NCI-H2196 treated with DMSO at 0.1 percent for 48 hours (cell line): ENCODE results near the gene ACKR2.
"Not testable (repeated sequence)": the region's sequence is repeated elsewhere in the genome, so short reads cannot be mapped to it uniquely, and the experiment has no call there.

Experiments used
- DNase-seq: peaks from one replicate; lab custom pipeline; 2025; ENCODE audit not compliant: unreplicated experiment; lab: John Stamatoyannopoulos, UW

Gene ACKR2

DNA sequence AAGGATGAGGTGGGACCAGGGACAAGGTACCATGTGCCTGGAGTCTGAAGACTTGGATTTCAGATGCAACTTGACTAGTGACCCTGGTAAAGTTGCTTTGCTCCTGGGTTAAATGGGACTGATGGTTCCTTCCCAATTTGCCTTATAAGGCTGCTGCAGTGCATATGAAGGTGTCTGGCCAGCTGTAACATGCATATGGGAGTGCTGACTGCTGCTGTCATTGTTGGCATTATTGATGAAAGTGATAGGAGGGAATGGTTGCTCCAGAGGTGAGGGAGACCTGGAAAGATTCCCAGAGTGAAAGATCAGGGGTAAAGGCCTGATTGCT, 45.9 kb downstream of the ACKR2 start:
- no peak for DNase-seq

- DNase-seq, result no peak
Observed at GRCh38 chr3:42855547-42856380, 46.5 kb downstream of the ACKR2 start.

DNA sequence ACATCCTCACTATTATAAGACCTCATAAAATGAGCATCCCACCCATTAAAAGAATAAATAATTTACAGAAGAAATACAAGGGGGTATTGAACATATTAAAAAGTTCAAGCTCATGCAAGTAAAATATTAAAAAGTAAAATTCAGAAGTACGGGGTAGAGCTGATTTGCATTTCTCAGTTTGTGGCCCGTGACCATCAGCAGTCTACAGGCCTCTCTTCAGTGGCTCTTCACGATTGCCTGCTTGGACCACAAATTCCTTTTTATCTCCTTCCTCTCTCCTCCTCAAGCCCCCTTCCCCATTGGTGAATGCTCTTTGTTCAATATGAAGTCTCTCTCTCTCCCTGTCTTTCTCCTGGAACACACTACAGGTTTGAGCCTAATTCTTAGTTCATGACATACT, 47.3 kb downstream of the ACKR2 start:
- DNase-seq, result no peak

DNA sequence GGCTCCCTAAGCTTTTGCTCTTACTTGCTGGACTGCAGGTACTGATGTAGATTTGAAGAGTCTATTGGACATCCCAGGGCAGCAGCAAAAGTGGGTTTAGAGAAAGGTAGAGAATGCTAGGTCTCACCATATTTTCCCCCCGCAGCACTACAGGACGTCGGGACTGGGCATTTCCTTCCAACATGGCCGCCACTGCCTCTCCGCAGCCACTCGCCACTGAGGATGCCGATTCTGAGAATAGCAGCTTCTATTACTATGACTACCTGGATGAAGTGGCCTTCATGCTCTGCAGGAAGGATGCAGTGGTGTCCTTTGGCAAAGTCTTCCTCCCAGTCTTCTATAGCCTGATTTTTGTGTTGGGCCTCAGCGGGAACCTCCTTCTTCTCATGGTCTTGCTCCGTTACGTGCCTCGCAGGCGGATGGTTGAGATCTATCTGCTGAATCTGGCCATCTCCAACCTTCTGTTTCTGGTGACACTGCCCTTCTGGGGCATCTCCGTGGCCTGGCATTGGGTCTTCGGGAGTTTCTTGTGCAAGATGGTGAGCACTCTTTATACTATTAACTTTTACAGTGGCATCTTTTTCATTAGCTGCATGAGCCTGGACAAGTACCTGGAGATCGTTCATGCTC, 55.2 kb downstream of the ACKR2 start:
- DNase-seq, result no peak

- no peak for DNase-seq
Observed at GRCh38 chr3:42865256-42865655, 56.0 kb downstream of the ACKR2 start.

DNA sequence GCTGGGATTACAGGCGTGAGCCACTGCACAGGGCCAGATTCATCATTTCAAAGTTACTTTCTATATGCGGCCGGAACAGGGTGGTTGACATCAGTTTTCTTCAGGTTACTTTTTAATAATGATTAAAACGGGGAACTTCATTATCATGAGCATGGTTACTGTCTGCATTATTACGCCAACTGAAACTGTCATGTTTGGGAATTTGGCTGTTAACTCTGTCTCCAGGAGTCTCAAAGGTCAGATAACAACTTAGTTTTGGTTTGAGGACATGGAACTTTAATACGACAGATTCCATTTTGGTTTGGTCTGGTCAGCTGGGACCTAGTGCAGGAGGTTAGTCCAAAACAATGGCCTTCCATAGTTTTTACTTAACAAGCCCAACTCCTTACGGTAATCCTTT, 57.9 kb downstream of the ACKR2 start:
- DNase-seq, result no peak

GRCh38 chr3:42868841-42869240, 59.6 kb downstream of the ACKR2 start:
- no peak for DNase-seq

GRCh38 chr3:42871592-42872196, 62.4 kb downstream of the ACKR2 start:
- no peak for DNase-seq

GRCh38 chr3:42872718-42873117, 63.5 kb downstream of the ACKR2 start:
- DNase-seq, result no peak

- no peak for DNase-seq
Observed at GRCh38 chr3:42873221-42873982, 64.2 kb downstream of the ACKR2 start.

DNA sequence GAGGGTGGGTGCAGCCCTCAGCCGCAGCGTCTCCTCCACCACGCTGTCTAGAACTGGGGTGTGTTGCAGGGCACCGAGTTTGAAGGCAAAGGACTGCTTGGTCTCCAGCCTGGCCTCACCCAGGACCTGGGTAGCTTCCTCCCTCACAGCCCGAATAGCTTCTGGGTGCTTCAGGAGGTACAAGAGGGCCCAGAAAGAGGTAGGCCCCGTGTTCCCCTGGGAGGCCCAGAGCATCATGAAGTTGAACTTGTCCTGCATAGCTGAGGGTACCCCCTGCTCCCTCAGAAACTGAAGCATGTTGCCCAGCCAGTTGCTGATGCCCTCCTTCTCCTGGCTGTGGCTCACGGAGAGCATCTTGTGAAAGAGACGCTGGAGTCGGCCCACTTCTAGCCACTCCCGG, 65.5 kb downstream of the ACKR2 start:
- DNase-seq, result no peak

DNA sequence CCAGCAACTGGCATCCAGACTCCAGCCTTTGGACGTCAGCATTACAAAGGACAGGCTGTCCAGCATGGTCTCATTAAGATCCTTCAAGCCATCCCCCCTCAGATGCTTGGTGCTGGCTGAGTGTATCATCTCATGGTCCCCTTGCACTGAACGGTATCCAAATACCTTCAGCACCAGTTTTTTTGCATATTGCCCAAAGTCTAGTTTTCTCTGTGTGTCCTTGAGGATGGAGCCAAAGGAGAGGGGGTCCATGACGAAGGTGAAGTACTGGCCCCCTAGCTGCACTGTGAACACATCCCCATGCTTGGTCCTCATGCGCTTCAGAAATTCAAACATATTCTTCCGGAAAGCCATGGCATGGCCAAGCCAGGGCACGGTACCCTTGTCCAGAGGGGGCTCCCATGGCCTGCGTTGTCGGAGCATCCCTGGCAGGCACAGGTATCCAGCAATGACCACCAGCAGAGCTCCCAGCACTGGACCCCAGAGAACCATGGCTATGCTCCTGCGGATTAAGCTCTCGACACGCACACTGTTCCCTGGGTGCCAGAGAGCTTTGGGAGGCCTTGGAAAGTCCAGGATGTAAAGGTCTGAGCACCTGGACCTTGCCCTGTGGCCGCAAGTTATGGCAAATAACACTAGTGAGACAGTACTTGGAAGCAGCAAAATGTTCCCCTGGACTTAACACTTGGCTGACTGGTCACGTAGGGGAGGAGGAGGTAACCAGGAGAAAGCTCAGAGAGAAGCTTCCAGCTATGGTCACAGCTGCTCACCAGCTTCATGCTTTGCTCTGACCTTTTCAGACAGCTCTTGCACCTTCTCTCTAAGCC, 66.3 kb downstream of the ACKR2 start, which contains the start of gene CYP8B1:
CYP8B1 (minus strand) TSS at position 555 of the 827 bp plus-strand sequence; CDS start at position 492, 63 bp downstream.
- DNase-seq, result no peak

- no peak for DNase-seq
Observed at GRCh38 chr3:42876401-42876800, 67.2 kb downstream of the ACKR2 start.

DNA sequence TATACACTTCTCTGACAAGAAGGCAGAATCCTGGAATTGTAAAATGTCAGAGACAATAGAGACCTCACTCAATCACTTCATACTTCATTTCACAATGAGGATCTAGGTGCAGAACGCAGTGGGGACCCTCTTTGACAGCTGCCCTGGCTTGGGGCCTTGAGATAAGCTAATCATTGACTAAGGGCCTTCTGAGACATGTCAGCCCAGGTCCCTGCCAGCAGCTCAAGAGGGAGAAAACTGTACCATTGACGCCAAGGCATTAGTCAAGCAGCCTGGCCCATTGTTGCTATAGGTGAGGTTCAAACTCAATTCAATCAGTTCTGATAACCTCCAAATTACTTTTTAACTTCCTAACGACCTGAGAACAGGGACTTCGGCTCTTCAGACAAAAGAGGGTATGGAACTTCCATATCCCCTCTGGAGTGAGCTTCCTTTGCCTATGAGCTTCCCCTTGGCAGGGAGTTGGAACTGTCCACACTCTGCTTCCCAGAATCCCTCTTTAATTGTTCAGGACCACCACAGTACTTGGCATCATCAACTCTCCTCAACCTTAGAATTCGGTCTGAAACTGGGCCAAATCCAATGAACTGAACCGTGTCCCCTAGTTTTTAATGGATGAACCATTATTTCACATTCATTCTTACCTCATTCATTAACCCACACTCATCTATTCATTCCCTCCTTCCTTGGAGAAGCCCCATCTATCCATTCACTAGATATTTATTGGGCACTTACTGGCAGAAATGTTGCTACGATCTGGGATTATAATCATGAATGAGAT, 67.9 kb downstream of the ACKR2 start:
- no peak for DNase-seq

DNA sequence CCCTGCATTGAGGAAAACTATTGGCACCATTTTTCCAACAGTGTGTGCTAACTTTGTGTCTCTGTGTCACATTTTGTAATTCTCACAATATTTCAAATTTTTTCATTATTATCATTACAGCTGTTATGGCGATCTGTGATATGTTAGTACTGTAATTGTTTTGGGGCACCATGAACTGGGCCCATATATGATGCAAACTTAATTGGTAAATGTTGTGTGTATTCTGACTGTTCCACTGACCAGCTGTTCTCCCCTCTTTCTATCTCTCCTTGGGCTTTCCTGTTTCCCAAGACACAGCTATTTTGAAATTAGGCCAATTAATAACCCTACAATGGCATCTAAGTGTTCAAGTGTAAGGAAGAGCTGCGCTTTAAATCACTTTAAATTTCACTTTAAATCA, 68.6 kb downstream of the ACKR2 start:
- DNase-seq, result no peak

GRCh38 chr3:42880183-42880582, 70.9 kb downstream of the ACKR2 start:
- no peak for DNase-seq

GRCh38 chr3:42880601-42881451, 71.6 kb downstream of the ACKR2 start:
- peak; percentile 22 for DNase-seq

- not testable (repeated sequence) for DNase-seq
Observed at GRCh38 chr3:42883251-42883930, 74.1 kb downstream of the ACKR2 start.
